ENCODE results near the gene RHEBL1.

RHEBL1 gene

GRCh38 chr12:49054524-49054923 lies 15.3 kb downstream of the RHEBL1 start:
- Histone ChIP-seq H3K4me2 (ENCODE audit: low read length) (no peak overlapping the region), H2BK120ac (ENCODE audit: low read depth, low read length) (no peak overlapping the region), H3K36me3 (ENCODE audit: control insufficient read depth, insufficient read depth, low read length) (peaks cover 27% of the 10 kb centered on the region), H2BK15ac (replicated peaks; ENCODE audit: low read depth) (no peak overlapping the region), H3K27me3 (ENCODE audit: insufficient read depth, low read length, poor library complexity) (no peaks in the 10 kb centered on the region), H3K79me2 (ENCODE audit: control insufficient read depth, insufficient read depth, low read length) (peaks cover 59% of the 10 kb centered on the region), H3K27ac (ENCODE audit: low read depth, low read length) (no peak overlapping the region), H3K9ac (ENCODE audit: low read length) (no peak overlapping the region), H3K79me1 (ENCODE audit: low read length) (peaks cover 34% of the 10 kb centered on the region), H3K56ac (ENCODE audit: low read length) (no peak overlapping the region), H2BK5ac (ENCODE audit: low read length) (no peak overlapping the region), H3K4ac (ENCODE audit: low read depth, low read length) (no peak overlapping the region), H3K4me3 (ENCODE audit: low read length) (no peak overlapping the region), H2AK5ac (ENCODE audit: low read length) (no peak overlapping the region), H4K8ac (ENCODE audit: low read depth, low read length) (no peak overlapping the region), H4K5ac (ENCODE audit: low read length) (no peak overlapping the region), H3K18ac (ENCODE audit: low read length) (no peak overlapping the region), H3K4me1 (ENCODE audit: control insufficient read depth, low read depth, low read length) (peaks cover 8% of the 10 kb centered on the region), H3K23ac (ENCODE audit: low read length) (no peak overlapping the region)
- DNase-seq, result no peak
- no CpG with 5 or more reads among the region's 10 CpGs for WGBS (ENCODE audit: extremely low coverage, insufficient coverage, low lambda C conversion rate)

- Histone ChIP-seq H3K18ac (ENCODE audit: low read length) (no peak overlapping the region), H3K79me2 (ENCODE audit: control insufficient read depth, insufficient read depth, low read length) (peaks cover 55% of the 10 kb centered on the region), H3K4ac (ENCODE audit: low read depth, low read length) (no peak overlapping the region), H3K4me2 (ENCODE audit: low read length) (no peak overlapping the region), H4K8ac (ENCODE audit: low read depth, low read length) (no peak overlapping the region), H3K4me1 (ENCODE audit: control insufficient read depth, low read depth, low read length) (peaks cover 8% of the 10 kb centered on the region), H3K23ac (ENCODE audit: low read length) (no peak overlapping the region), H2AK5ac (ENCODE audit: low read length) (no peak overlapping the region), H3K56ac (ENCODE audit: low read length) (no peak overlapping the region), H3K36me3 (ENCODE audit: control insufficient read depth, insufficient read depth, low read length) (peaks cover 28% of the 10 kb centered on the region), H3K27me3 (ENCODE audit: insufficient read depth, low read length, poor library complexity) (no peaks in the 10 kb centered on the region), H4K5ac (ENCODE audit: low read length) (no peak overlapping the region), H2BK15ac (replicated peaks; ENCODE audit: low read depth) (no peak overlapping the region), H3K9ac (ENCODE audit: low read length) (no peak overlapping the region), H3K79me1 (ENCODE audit: low read length) (peaks cover 34% of the 10 kb centered on the region), H2BK120ac (ENCODE audit: low read depth, low read length) (no peak overlapping the region), H3K4me3 (ENCODE audit: low read length) (no peak overlapping the region), H3K27ac (ENCODE audit: low read depth, low read length) (no peak overlapping the region), H2BK5ac (ENCODE audit: low read length) (no peak overlapping the region)
- no CpG with 5 or more reads among the region's 5 CpGs for WGBS (ENCODE audit: extremely low coverage, insufficient coverage, low lambda C conversion rate)
- DNase-seq, result no peak
These were observed 15.7 kb downstream of the RHEBL1 start for GRCh38 chr12:49054096-49054495.

GRCh38 chr12:49052451-49053208 lies 17.1 kb downstream of the RHEBL1 start:
- Histone ChIP-seq H3K18ac (ENCODE audit: low read length) (no peak overlapping the region), H3K27me3 (ENCODE audit: insufficient read depth, low read length, poor library complexity) (no peaks in the 10 kb centered on the region), H2BK120ac (ENCODE audit: low read depth, low read length) (no peak overlapping the region), H2BK5ac (ENCODE audit: low read length) (no peak overlapping the region), H2BK15ac (replicated peaks; ENCODE audit: low read depth) (no peak overlapping the region), H3K27ac (ENCODE audit: low read depth, low read length) (no peak overlapping the region), H3K4me3 (ENCODE audit: low read length) (no peak overlapping the region), H3K23ac (ENCODE audit: low read length) (no peak overlapping the region), H3K36me3 (ENCODE audit: control insufficient read depth, insufficient read depth, low read length) (peaks cover 38% of the 10 kb centered on the region), H3K4me2 (ENCODE audit: low read length) (no peak overlapping the region), H2AK5ac (ENCODE audit: low read length) (no peak overlapping the region), H3K4ac (ENCODE audit: low read depth, low read length) (no peak overlapping the region), H3K79me1 (ENCODE audit: low read length) (peaks cover 36% of the 10 kb centered on the region), H3K79me2 (ENCODE audit: control insufficient read depth, insufficient read depth, low read length) (peaks cover 40% of the 10 kb centered on the region), H3K4me1 (ENCODE audit: control insufficient read depth, low read depth, low read length) (peaks cover 5% of the 10 kb centered on the region), H4K5ac (ENCODE audit: low read length) (no peak overlapping the region), H3K56ac (ENCODE audit: low read length) (no peak overlapping the region), H3K9ac (ENCODE audit: low read length) (no peak overlapping the region), H4K8ac (ENCODE audit: low read depth, low read length) (no peak overlapping the region)
- no peak for DNase-seq
- no CpG with 5 or more reads among the region's 16 CpGs for WGBS (ENCODE audit: extremely low coverage, insufficient coverage, low lambda C conversion rate)

GRCh38 chr12:49051777-49052438 lies 17.9 kb downstream of the RHEBL1 start:
- DNase-seq, result no peak
- peaks cover 2% of the 10 kb centered on the region for H3K4me1 ChIP-seq (ENCODE audit: control insufficient read depth, low read depth, low read length)
- no peak overlapping the region for H2AK5ac ChIP-seq (ENCODE audit: low read length)
- H3K27me3 ChIP-seq (ENCODE audit: insufficient read depth, low read length, poor library complexity), result no peaks in the 10 kb centered on the region
- H3K36me3 ChIP-seq (ENCODE audit: control insufficient read depth, insufficient read depth, low read length), result peaks cover 40% of the 10 kb centered on the region
- H3K23ac ChIP-seq (ENCODE audit: low read length), result no peak overlapping the region
- no peak overlapping the region for H3K4me2 ChIP-seq (ENCODE audit: low read length)
- no peak overlapping the region for H3K9ac ChIP-seq (ENCODE audit: low read length)
- H3K4ac ChIP-seq (ENCODE audit: low read depth, low read length), result no peak overlapping the region
- no peak overlapping the region for H2BK120ac ChIP-seq (ENCODE audit: low read depth, low read length)
- no peak overlapping the region for H3K56ac ChIP-seq (ENCODE audit: low read length)
- H2BK15ac ChIP-seq (replicated peaks; ENCODE audit: low read depth), result no peak overlapping the region
- H3K79me1 ChIP-seq (ENCODE audit: low read length), result peaks cover 33% of the 10 kb centered on the region
- peaks cover 33% of the 10 kb centered on the region for H3K79me2 ChIP-seq (ENCODE audit: control insufficient read depth, insufficient read depth, low read length)
- no peak overlapping the region for H4K8ac ChIP-seq (ENCODE audit: low read depth, low read length)
- no peak overlapping the region for H3K18ac ChIP-seq (ENCODE audit: low read length)
- no peak overlapping the region for H2BK5ac ChIP-seq (ENCODE audit: low read length)
- no peak overlapping the region for H4K5ac ChIP-seq (ENCODE audit: low read length)
- no peak overlapping the region for H3K4me3 ChIP-seq (ENCODE audit: low read length)
- no CpG with 5 or more reads among the region's 20 CpGs for WGBS (ENCODE audit: extremely low coverage, insufficient coverage, low lambda C conversion rate)
- no peak overlapping the region for H3K27ac ChIP-seq (ENCODE audit: low read depth, low read length)

GRCh38 chr12:49051373-49051764 lies 18.4 kb downstream of the RHEBL1 start:
- Histone ChIP-seq H3K4me2 (ENCODE audit: low read length) (no peak overlapping the region), H3K4ac (ENCODE audit: low read depth, low read length) (no peak overlapping the region), H3K27me3 (ENCODE audit: insufficient read depth, low read length, poor library complexity) (no peaks in the 10 kb centered on the region), H2BK15ac (replicated peaks; ENCODE audit: low read depth) (no peak overlapping the region), H2AK5ac (ENCODE audit: low read length) (no peak overlapping the region), H2BK5ac (ENCODE audit: low read length) (no peak overlapping the region), H3K4me1 (ENCODE audit: control insufficient read depth, low read depth, low read length) (no peaks in the 10 kb centered on the region), H3K79me2 (ENCODE audit: control insufficient read depth, insufficient read depth, low read length) (peaks cover 28% of the 10 kb centered on the region), H3K36me3 (ENCODE audit: control insufficient read depth, insufficient read depth, low read length) (peaks cover 42% of the 10 kb centered on the region), H3K79me1 (ENCODE audit: low read length) (peaks cover 30% of the 10 kb centered on the region), H3K56ac (ENCODE audit: low read length) (no peak overlapping the region), H3K27ac (ENCODE audit: low read depth, low read length) (no peak overlapping the region), H3K23ac (ENCODE audit: low read length) (no peak overlapping the region), H4K5ac (ENCODE audit: low read length) (no peak overlapping the region), H4K8ac (ENCODE audit: low read depth, low read length) (no peak overlapping the region), H3K9ac (ENCODE audit: low read length) (no peak overlapping the region), H3K18ac (ENCODE audit: low read length) (no peak overlapping the region), H3K4me3 (ENCODE audit: low read length) (no peak overlapping the region), H2BK120ac (ENCODE audit: low read depth, low read length) (no peak overlapping the region)
- WGBS (ENCODE audit: extremely low coverage, insufficient coverage, low lambda C conversion rate), result no CpG with 5 or more reads among the region's 18 CpGs
- no peak for DNase-seq
